Measurements from ENCODE around the gene PRSS8.
"Not testable (repeated sequence)": the region's sequence is repeated elsewhere in the genome, so short reads cannot be mapped to it uniquely, and the experiment has no call there.

Gene PRSS8

GRCh38 chr16:31149894-31150890, 14.7 kb upstream of the PRSS8 start, which contains the start of gene PRSS36:
TSS of gene PRSS36 (minus strand) at chr16:31150066. CDS start at chr16:31150035, 31 bp downstream.
- H3K4me3 ChIP-seq (ENCODE audit: insufficient read length, low read depth) = no peak within 1 kb of the TSS
- no peak for DNase-seq (ENCODE audit: low read depth, low spot score)
- TF ChIP-seq SUZ12 (IDR thresholded peaks at IDR 0.05; ENCODE audit: extremely low read depth, insufficient read depth, insufficient read length) = no peak
- TF ChIP-seq ZNF274 (IDR thresholded peaks at IDR 0.05; ENCODE audit: low read depth, low read length) = no peak
- TF ChIP-seq YY1 (IDR thresholded peaks at IDR 0.05; ENCODE audit: insufficient read depth, insufficient read length) = no peak
- H3K27me3 ChIP-seq (ENCODE audit: insufficient read depth, insufficient read length) = peaks cover 9% of the 10 kb centered on the region
- H3K4me1 ChIP-seq (ENCODE audit: insufficient read depth, insufficient read length) = peaks cover 15% of the 10 kb centered on the region
- no peaks in the 10 kb centered on the region for H3K9me3 ChIP-seq (ENCODE audit: insufficient read depth, low read length)
- H3K9ac ChIP-seq (ENCODE audit: insufficient read length, low read depth) = no peak within 1 kb of the TSS
- no peaks in the 10 kb centered on the region for H3K36me3 ChIP-seq (ENCODE audit: insufficient read depth, insufficient read length, low read length)

GRCh38 chr16:31149332-31149731, 13.8 kb upstream of the PRSS8 start:
- no peak for DNase-seq (ENCODE audit: low read depth, low spot score)
- Histone ChIP-seq H3K36me3 (ENCODE audit: insufficient read depth, insufficient read length, low read length) (no peaks in the 10 kb centered on the region), H3K9me3 (ENCODE audit: insufficient read depth, low read length) (no peaks in the 10 kb centered on the region), H3K4me3 (ENCODE audit: insufficient read length, low read depth) (no peak overlapping the region), H3K27me3 (ENCODE audit: insufficient read depth, insufficient read length) (peaks cover 9% of the 10 kb centered on the region), H3K9ac (ENCODE audit: insufficient read length, low read depth) (no peak overlapping the region), H3K4me1 (ENCODE audit: insufficient read depth, insufficient read length) (peaks cover 15% of the 10 kb centered on the region)
- TF ChIP-seq YY1 (IDR thresholded peaks at IDR 0.05; ENCODE audit: insufficient read depth, insufficient read length) (no peak), SUZ12 (IDR thresholded peaks at IDR 0.05; ENCODE audit: extremely low read depth, insufficient read depth, insufficient read length) (no peak), ZNF274 (IDR thresholded peaks at IDR 0.05; ENCODE audit: low read depth, low read length) (no peak)

DNA sequence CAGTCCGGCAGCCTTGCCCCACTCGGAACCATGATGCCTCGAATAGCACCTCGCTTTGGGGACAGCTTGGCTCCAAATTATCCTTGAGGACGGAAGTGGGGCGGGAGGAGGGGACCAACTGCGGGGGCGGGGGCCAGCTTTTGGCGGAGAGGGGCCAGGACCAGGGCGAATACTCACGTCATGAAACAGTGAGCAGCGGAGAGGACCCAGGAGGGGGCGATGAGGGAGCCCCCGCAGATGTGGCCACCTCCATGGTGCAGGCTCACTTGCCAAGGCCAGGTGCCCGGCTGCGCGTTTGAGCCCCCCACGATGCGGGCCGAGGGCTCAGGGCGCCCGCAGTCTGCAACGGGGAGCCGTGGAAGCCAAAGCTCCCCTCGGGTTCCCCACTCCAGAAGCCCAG, 13.4 kb upstream of the PRSS8 start:
- H3K9me3 ChIP-seq (ENCODE audit: insufficient read depth, low read length) = no peaks in the 10 kb centered on the region
- no peak for DNase-seq (ENCODE audit: low read depth, low spot score)
- no peak for TF ChIP-seq SUZ12 (IDR thresholded peaks at IDR 0.05; ENCODE audit: extremely low read depth, insufficient read depth, insufficient read length)
- no peak for TF ChIP-seq ZNF274 (IDR thresholded peaks at IDR 0.05; ENCODE audit: low read depth, low read length)
- no peak for TF ChIP-seq YY1 (IDR thresholded peaks at IDR 0.05; ENCODE audit: insufficient read depth, insufficient read length)
- H3K27me3 ChIP-seq (ENCODE audit: insufficient read depth, insufficient read length) = peaks cover 9% of the 10 kb centered on the region
- H3K36me3 ChIP-seq (ENCODE audit: insufficient read depth, insufficient read length, low read length) = no peaks in the 10 kb centered on the region
- no peak overlapping the region for H3K9ac ChIP-seq (ENCODE audit: insufficient read length, low read depth)
- H3K4me3 ChIP-seq (ENCODE audit: insufficient read length, low read depth) = no peak overlapping the region
- H3K4me1 ChIP-seq (ENCODE audit: insufficient read depth, insufficient read length) = peaks cover 15% of the 10 kb centered on the region

DNA sequence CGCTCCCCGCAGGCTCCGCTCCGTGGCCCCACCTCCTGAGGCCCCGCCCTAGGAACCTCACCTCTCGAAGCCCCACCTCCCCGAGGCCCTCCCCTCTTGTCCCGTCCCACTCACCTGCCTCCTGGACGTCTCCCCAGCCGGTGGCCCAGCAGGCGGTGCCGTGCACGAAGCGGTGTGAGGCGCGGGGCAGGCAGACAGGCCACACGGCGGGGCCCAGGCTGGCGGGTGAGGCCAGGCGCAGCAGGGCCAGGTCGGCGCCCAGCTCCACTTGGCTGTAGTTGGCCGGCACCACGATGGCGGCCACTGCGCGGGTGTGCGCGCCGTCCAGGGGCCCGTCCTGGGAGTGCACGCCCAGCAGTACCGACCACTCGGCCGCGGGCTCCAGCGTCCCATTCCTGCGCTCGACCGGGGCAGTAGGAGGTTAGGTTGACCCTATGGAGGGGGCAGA, 12.8 kb upstream of the PRSS8 start:
- H3K36me3 ChIP-seq (ENCODE audit: insufficient read depth, insufficient read length, low read length) = no peaks in the 10 kb centered on the region
- no peak for DNase-seq (ENCODE audit: low read depth, low spot score)
- H3K4me1 ChIP-seq (ENCODE audit: insufficient read depth, insufficient read length) = peaks cover 18% of the 10 kb centered on the region
- H3K27me3 ChIP-seq (ENCODE audit: insufficient read depth, insufficient read length) = peaks cover 9% of the 10 kb centered on the region
- TF ChIP-seq YY1 (IDR thresholded peaks at IDR 0.05; ENCODE audit: insufficient read depth, insufficient read length) (no peak), ZNF274 (IDR thresholded peaks at IDR 0.05; ENCODE audit: low read depth, low read length) (no peak), SUZ12 (IDR thresholded peaks at IDR 0.05; ENCODE audit: extremely low read depth, insufficient read depth, insufficient read length) (no peak)
- H3K4me3 ChIP-seq (ENCODE audit: insufficient read length, low read depth) = no peak overlapping the region
- H3K9me3 ChIP-seq (ENCODE audit: insufficient read depth, low read length) = no peaks in the 10 kb centered on the region
- no peak overlapping the region for H3K9ac ChIP-seq (ENCODE audit: insufficient read length, low read depth)

DNA sequence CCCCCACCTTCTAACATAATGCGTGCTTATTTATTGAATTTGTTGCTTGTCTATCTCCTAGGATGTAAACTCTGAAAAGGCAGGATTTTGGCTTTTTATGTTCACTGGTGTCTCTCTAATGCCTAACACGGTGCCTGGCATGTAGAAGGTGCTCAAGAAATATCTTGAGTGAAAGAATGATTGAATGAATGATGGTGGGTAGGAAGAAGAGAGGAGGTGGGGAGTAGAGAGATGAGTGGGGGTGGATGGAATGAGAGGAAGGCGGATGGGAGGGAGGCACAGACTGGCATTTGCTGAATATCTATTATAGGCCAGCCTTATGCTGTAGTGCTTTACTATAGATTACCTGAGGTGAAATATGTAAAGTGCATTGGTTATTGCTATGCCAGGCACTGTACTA, 12.0 kb upstream of the PRSS8 start:
- TF ChIP-seq ZNF274 (IDR thresholded peaks at IDR 0.05; ENCODE audit: low read depth, low read length) = no peak
- no peak for TF ChIP-seq SUZ12 (IDR thresholded peaks at IDR 0.05; ENCODE audit: extremely low read depth, insufficient read depth, insufficient read length)
- no peak for TF ChIP-seq YY1 (IDR thresholded peaks at IDR 0.05; ENCODE audit: insufficient read depth, insufficient read length)
- no peak for DNase-seq (ENCODE audit: low read depth, low spot score)
- H3K4me3 ChIP-seq (ENCODE audit: insufficient read length, low read depth) = no peak overlapping the region
- H3K27me3 ChIP-seq (ENCODE audit: insufficient read depth, insufficient read length) = peaks cover 13% of the 10 kb centered on the region
- H3K4me1 ChIP-seq (ENCODE audit: insufficient read depth, insufficient read length) = peaks cover 24% of the 10 kb centered on the region
- no peaks in the 10 kb centered on the region for H3K36me3 ChIP-seq (ENCODE audit: insufficient read depth, insufficient read length, low read length)
- no peak overlapping the region for H3K9ac ChIP-seq (ENCODE audit: insufficient read length, low read depth)
- H3K9me3 ChIP-seq (ENCODE audit: insufficient read depth, low read length) = no peaks in the 10 kb centered on the region

GRCh38 chr16:31145398-31145990, 10.0 kb upstream of the PRSS8 start:
- no peaks in the 10 kb centered on the region for H3K36me3 ChIP-seq (ENCODE audit: insufficient read depth, insufficient read length, low read length)
- DNase-seq (ENCODE audit: low read depth, low spot score) = no peak
- H3K9ac ChIP-seq (ENCODE audit: insufficient read length, low read depth) = peak overlapping the region; percentile 36
- TF ChIP-seq ZNF274 (IDR thresholded peaks at IDR 0.05; ENCODE audit: low read depth, low read length) = no peak
- no peak for TF ChIP-seq SUZ12 (IDR thresholded peaks at IDR 0.05; ENCODE audit: extremely low read depth, insufficient read depth, insufficient read length)
- no peak for TF ChIP-seq YY1 (IDR thresholded peaks at IDR 0.05; ENCODE audit: insufficient read depth, insufficient read length)
- peaks cover 13% of the 10 kb centered on the region for H3K27me3 ChIP-seq (ENCODE audit: insufficient read depth, insufficient read length)
- H3K4me3 ChIP-seq (ENCODE audit: insufficient read length, low read depth) = no peak overlapping the region
- H3K4me1 ChIP-seq (ENCODE audit: insufficient read depth, insufficient read length) = peaks cover 28% of the 10 kb centered on the region
- no peaks in the 10 kb centered on the region for H3K9me3 ChIP-seq (ENCODE audit: insufficient read depth, low read length)

GRCh38 chr16:31144418-31144817, 8.9 kb upstream of the PRSS8 start:
- H3K9me3 ChIP-seq (ENCODE audit: insufficient read depth, low read length); DNase-seq (ENCODE audit: low read depth, low spot score); H3K36me3 ChIP-seq (ENCODE audit: insufficient read depth, insufficient read length, low read length); H3K9ac ChIP-seq (ENCODE audit: insufficient read length, low read depth); H3K4me3 ChIP-seq (ENCODE audit: insufficient read length, low read depth): not testable (repeated sequence)
- Histone ChIP-seq H3K27me3 (ENCODE audit: insufficient read depth, insufficient read length) (peaks cover 13% of the 10 kb centered on the region), H3K4me1 (ENCODE audit: insufficient read depth, insufficient read length) (peaks cover 29% of the 10 kb centered on the region)
